GM03348 (cell line): ENCODE results near the gene ETNK2.

Experiments used
- DNase-seq: peaks from one replicate; pipeline ENCODE4 v3.0.0; 2012; ENCODE audit warnings: low spot score

The ETNK2 gene

GRCh38 chr1:204147406-204148383, 4.1 kb downstream of the ETNK2 start:
- no peak for DNase-seq

GRCh38 chr1:204146965-204147364, 4.9 kb downstream of the ETNK2 start:
- DNase-seq: no peak

- no peak for DNase-seq
Measured at GRCh38 chr1:204146309-204146708, 5.5 kb downstream of the ETNK2 start.

- DNase-seq: no peak
Measured at GRCh38 chr1:204145033-204145504, 6.8 kb downstream of the ETNK2 start.

GRCh38 chr1:204143276-204144041, 8.4 kb downstream of the ETNK2 start:
- DNase-seq: no peak

- no peak for DNase-seq
Measured at GRCh38 chr1:204142032-204142974, 9.5 kb downstream of the ETNK2 start.

- DNase-seq: no peak
Measured at GRCh38 chr1:204141131-204141530, 10.7 kb downstream of the ETNK2 start.

- no peak for DNase-seq
Measured at GRCh38 chr1:204139952-204140351, 11.9 kb downstream of the ETNK2 start.

- no peak for DNase-seq
Measured at GRCh38 chr1:204139088-204139487, 12.8 kb downstream of the ETNK2 start.

- no peak for DNase-seq
Measured at GRCh38 chr1:204136814-204137213, 15.0 kb downstream of the ETNK2 start.

- no peak for DNase-seq
Measured at GRCh38 chr1:204134103-204134502, 17.7 kb downstream of the ETNK2 start.

GRCh38 chr1:204132718-204133117, 19.1 kb downstream of the ETNK2 start:
- DNase-seq: no peak

- DNase-seq: no peak
Measured at GRCh38 chr1:204131978-204132377, 19.9 kb downstream of the ETNK2 start.

- peak; percentile 90 for DNase-seq
Measured at GRCh38 chr1:204130981-204131892, 20.6 kb downstream of the ETNK2 start.

GRCh38 chr1:204130178-204130577, 21.7 kb downstream of the ETNK2 start:
- DNase-seq: no peak

GRCh38 chr1:204128964-204129896, 22.6 kb downstream of the ETNK2 start:
- peak; percentile 95 for DNase-seq

- no peak for DNase-seq
Measured at GRCh38 chr1:204128464-204128963, 23.3 kb downstream of the ETNK2 start.

- peak; percentile 94 for DNase-seq
Measured at GRCh38 chr1:204127597-204128242, 24.1 kb downstream of the ETNK2 start.

GRCh38 chr1:204126956-204127355, 24.9 kb downstream of the ETNK2 start:
- DNase-seq: no peak
